HEK293 (cell line): ENCODE results near the gene ZNF593OS.
A peak's percentile ranks its signal among the peaks of the same experiment; 100 is the strongest.

ENCODE experiments used
- CTCF ChIA-PET: fragments of 350-600 bp; formaldehyde crosslinking; extraction: SDS; loops from one replicate; lab custom pipeline; 2021; ENCODE audit warnings: antibody characterized with exemption; lab: Yijun Ruan, JAX
- POLR2A ChIA-PET: fragments of 300-600 bp; formaldehyde crosslinking; extraction: SDS; loops from one replicate; lab custom pipeline; 2020; ENCODE audit warnings: antibody characterized with exemption, inconsistent platforms; lab: Yijun Ruan, JAX
- H3K27ac ChIP-seq: fragments of 200-500 bp; sonication (Bioruptor generic); 2 replicates; pipeline ENCODE4 v1.5.1; 2014; ENCODE audit warnings: low read depth, low read length, control low read depth, inconsistent platforms; ENCODE audit errors: extremely low read depth
- H3K36me3 ChIP-seq, 2 experiments: fragments of 200-500 bp in 1 of 2; sonication (Bioruptor generic) in 1 of 2; 1 replicate in 1 of 2; 2 replicates in 1 of 2; pipeline ENCODE4 v1.5.1; 2014 to 2017; ENCODE audit warnings: inconsistent platforms in 2 of 2, low read length in 2 of 2; ENCODE audit not compliant: control insufficient read depth in 2 of 2, insufficient read depth in 1 of 2
- H3K4me1 ChIP-seq: fragments of 200-500 bp; sonication (Bioruptor generic); 2 replicates; pipeline ENCODE4 v1.5.1; 2014; ENCODE audit warnings: mild to moderate bottlenecking, low read length, inconsistent platforms; ENCODE audit not compliant: control insufficient read depth, insufficient read depth
- H3K4me3 ChIP-seq: 2 replicates; pipeline ENCODE4 v1.5.1; 2011; ENCODE audit warnings: low read depth, mild to moderate bottlenecking, control low read depth, low read length, moderate library complexity
- H3K9me3 ChIP-seq: fragments of 200-500 bp; sonication (Bioruptor generic); 2 replicates; pipeline ENCODE4 v1.5.1; 2014; ENCODE audit warnings: low read depth, low read length, inconsistent platforms; ENCODE audit not compliant: control insufficient read depth, insufficient read depth
- KLF1 ChIP-seq: fragments of 450-650 bp; formaldehyde crosslinking; IDR thresholded peaks from 2 replicates; pipeline ENCODE4 v1.5.1; 2016; ENCODE audit warnings: missing biosample characterization, missing genetic modification characterization
- KLF7 ChIP-seq: fragments of 450-650 bp; formaldehyde crosslinking; IDR thresholded peaks from 2 replicates; pipeline ENCODE4 v1.5.1; 2016; ENCODE audit warnings: missing biosample characterization, missing genetic modification characterization, borderline replicate concordance
- TSHZ1 ChIP-seq: fragments of 450-650 bp; formaldehyde crosslinking; IDR thresholded peaks from 2 replicates; pipeline ENCODE4 v1.5.1; 2016; ENCODE audit warnings: missing biosample characterization, missing genetic modification characterization, borderline replicate concordance
- ZBTB8A ChIP-seq: fragments of 450-650 bp; formaldehyde crosslinking; IDR thresholded peaks from 2 replicates; pipeline ENCODE4 v1.5.1; 2016; ENCODE audit warnings: missing biosample characterization, missing genetic modification characterization
- ZFP69B ChIP-seq: fragments of 450-650 bp; formaldehyde crosslinking; IDR thresholded peaks from 2 replicates; pipeline ENCODE4 v1.5.1; 2016; ENCODE audit warnings: missing biosample characterization, missing genetic modification characterization
- ZNF140 ChIP-seq: fragments of 450-650 bp; formaldehyde crosslinking; IDR thresholded peaks from 2 replicates; pipeline ENCODE4 v1.5.1; 2016; ENCODE audit warnings: missing biosample characterization, missing genetic modification characterization
- ZNF146 ChIP-seq: fragments of 450-650 bp; formaldehyde crosslinking; IDR thresholded peaks from 2 replicates; pipeline ENCODE4 v1.5.1; 2016; ENCODE audit warnings: missing biosample characterization, missing genetic modification characterization
- ZNF560 ChIP-seq: fragments of 450-650 bp; formaldehyde crosslinking; IDR thresholded peaks from 2 replicates; pipeline ENCODE4 v1.5.1; 2017; ENCODE audit warnings: missing biosample characterization, missing genetic modification characterization, borderline replicate concordance
- ZNF571 ChIP-seq: fragments of 450-650 bp; formaldehyde crosslinking; IDR thresholded peaks from 2 replicates; pipeline ENCODE4 v1.5.0; 2017; ENCODE audit warnings: missing biosample characterization, missing genetic modification characterization
- ZNF707 ChIP-seq: fragments of 450-650 bp; formaldehyde crosslinking; IDR thresholded peaks from 2 replicates; pipeline ENCODE4 v1.5.1; 2016; ENCODE audit warnings: missing biosample characterization, missing genetic modification characterization
- ZNF791 ChIP-seq: fragments of 450-650 bp; formaldehyde crosslinking; IDR thresholded peaks from 2 replicates; pipeline ENCODE4 v1.5.1; 2016; ENCODE audit warnings: missing biosample characterization, missing genetic modification characterization
- TF ChIP-seq, protein P1 (sequence below): fragments of 450-650 bp; formaldehyde crosslinking; IDR thresholded peaks from 2 replicates; pipeline ENCODE4 v1.5.1; 2017; ENCODE audit warnings: missing biosample characterization, mild to moderate bottlenecking, missing genetic modification characterization, moderate library complexity
- TF ChIP-seq, protein P2 (sequence below): fragments of 450-650 bp; formaldehyde crosslinking; IDR thresholded peaks from 2 replicates; pipeline ENCODE4 v1.5.1; 2016; ENCODE audit warnings: missing biosample characterization, missing genetic modification characterization
- TF ChIP-seq, protein P3 (sequence below): fragments of 450-650 bp; formaldehyde crosslinking; IDR thresholded peaks from 2 replicates; pipeline ENCODE4 v1.5.1; 2016; ENCODE audit warnings: missing biosample characterization, missing genetic modification characterization
- TF ChIP-seq, protein P4 (sequence below): fragments of 450-650 bp; formaldehyde crosslinking; IDR thresholded peaks from 2 replicates; pipeline ENCODE4 v1.5.1; 2016; ENCODE audit warnings: missing biosample characterization, missing genetic modification characterization
- TF ChIP-seq, protein P5 (sequence below): fragments of 450-650 bp; formaldehyde crosslinking; IDR thresholded peaks from 2 replicates; pipeline ENCODE4 v1.5.1; 2016; ENCODE audit warnings: missing biosample characterization, missing genetic modification characterization

ZNF593OS gene

GRCh38 chr1:26180010-26180506 is 8.4 kb upstream of the ZNF593OS start:
- H3K9me3 ChIP-seq = no peaks in the 10 kb centered on the region
- ChIA-PET CTCF (interaction anchor here (1.1 kb wide), 1 partner anchor 11 kb away, joined by 4 read pairs; the partner anchor contains the start of gene ZNF593), POLR2A (interaction anchor here (0.8 kb wide), 1 partner anchor 11 kb away, joined by 4 read pairs; the partner anchor contains the start of gene ZNF593)
- H3K4me3 ChIP-seq = no peak overlapping the region
- H3K27ac ChIP-seq = no peak overlapping the region
- no peak for TF ChIP-seq ZNF707 (tag by site-specific recombination)
- no peak for TF ChIP-seq ZNF560 (tag by site-specific recombination)
- TF ChIP-seq, protein P1, sequence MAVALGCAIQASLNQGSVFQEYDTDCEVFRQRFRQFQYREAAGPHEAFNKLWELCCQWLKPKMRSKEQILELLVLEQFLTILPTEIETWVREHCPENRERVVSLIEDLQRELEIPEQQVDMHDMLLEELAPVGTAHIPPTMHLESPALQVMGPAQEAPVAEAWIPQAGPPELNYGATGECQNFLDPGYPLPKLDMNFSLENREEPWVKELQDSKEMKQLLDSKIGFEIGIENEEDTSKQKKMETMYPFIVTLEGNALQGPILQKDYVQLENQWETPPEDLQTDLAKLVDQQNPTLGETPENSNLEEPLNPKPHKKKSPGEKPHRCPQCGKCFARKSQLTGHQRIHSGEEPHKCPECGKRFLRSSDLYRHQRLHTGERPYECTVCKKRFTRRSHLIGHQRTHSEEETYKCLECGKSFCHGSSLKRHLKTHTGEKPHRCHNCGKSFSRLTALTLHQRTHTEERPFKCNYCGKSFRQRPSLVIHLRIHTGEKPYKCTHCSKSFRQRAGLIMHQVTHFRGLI (tag by site-specific recombination) = no peak
- TF ChIP-seq ZBTB8A (tag by site-specific recombination) = no peak
- no peak for TF ChIP-seq ZNF791 (tag by site-specific recombination)
- no peaks in the 10 kb centered on the region for H3K4me1 ChIP-seq
- no peaks in the 10 kb centered on the region for H3K36me3 ChIP-seq

DNA sequence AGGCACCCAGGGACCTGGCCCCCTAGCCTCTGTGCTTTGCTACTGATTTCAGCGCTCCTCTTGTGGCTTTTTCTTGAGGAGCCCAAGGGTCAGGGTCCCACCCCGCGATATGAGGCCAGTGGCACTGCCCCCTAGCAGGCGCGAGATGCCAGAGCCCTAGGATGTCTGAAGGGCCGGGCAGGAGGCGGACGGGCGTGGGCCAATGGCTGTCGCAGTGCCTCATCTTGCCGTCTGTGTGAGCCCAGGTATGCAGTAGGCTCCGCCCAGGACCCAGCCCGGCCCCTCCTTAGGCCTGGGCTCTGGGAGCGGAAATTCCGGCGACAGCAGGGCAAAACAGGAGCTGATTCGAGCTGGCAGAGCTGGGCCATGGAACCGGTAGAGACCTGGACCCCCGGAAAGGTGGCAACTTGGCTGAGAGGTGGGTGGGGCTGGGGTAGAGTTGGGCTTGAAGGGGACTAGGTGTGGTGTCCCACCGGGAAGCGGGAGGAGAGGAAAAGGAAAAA is 5.6 kb upstream of the ZNF593OS start, which contains the start of gene CNKSR1:
TSS of gene CNKSR1 (plus strand) at position 310 of the 503 bp plus-strand sequence. CDS start at position 367, 57 bp downstream.
- ChIA-PET POLR2A (no interaction called here), CTCF (no interaction called here)
- no peaks in the 10 kb centered on the region for H3K9me3 ChIP-seq
- H3K36me3 ChIP-seq = no peaks in the 10 kb centered on the region
- H3K27ac ChIP-seq = no peak within 1 kb of the TSS
- no peak within 1 kb of the TSS for H3K4me3 ChIP-seq
- H3K4me1 ChIP-seq = no peaks in the 10 kb centered on the region
- TF ChIP-seq ZFP69B (tag by site-specific recombination) (no peak), ZNF571 (tag by site-specific recombination) (no peak), KLF1 (tag by site-specific recombination) (peak; percentile 71)
- TF ChIP-seq, protein P2, sequence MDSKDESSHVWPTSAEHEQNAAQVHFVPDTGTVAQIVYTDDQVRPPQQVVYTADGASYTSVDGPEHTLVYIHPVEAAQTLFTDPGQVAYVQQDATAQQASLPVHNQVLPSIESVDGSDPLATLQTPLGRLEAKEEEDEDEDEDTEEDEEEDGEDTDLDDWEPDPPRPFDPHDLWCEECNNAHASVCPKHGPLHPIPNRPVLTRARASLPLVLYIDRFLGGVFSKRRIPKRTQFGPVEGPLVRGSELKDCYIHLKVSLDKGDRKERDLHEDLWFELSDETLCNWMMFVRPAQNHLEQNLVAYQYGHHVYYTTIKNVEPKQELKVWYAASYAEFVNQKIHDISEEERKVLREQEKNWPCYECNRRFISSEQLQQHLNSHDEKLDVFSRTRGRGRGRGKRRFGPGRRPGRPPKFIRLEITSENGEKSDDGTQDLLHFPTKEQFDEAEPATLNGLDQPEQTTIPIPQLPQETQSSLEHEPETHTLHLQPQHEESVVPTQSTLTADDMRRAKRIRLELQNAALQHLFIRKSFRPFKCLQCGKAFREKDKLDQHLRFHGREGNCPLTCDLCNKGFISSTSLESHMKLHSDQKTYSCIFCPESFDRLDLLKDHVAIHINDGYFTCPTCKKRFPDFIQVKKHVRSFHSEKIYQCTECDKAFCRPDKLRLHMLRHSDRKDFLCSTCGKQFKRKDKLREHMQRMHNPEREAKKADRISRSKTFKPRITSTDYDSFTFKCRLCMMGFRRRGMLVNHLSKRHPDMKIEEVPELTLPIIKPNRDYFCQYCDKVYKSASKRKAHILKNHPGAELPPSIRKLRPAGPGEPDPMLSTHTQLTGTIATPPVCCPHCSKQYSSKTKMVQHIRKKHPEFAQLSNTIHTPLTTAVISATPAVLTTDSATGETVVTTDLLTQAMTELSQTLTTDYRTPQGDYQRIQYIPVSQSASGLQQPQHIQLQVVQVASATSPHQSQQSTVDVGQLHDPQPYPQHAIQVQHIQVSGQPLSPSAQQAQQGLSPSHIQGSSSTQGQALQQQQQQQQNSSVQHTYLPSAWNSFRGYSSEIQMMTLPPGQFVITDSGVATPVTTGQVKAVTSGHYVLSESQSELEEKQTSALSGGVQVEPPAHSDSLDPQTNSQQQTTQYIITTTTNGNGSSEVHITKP (tag by site-specific recombination) = no peak
- TF ChIP-seq, protein P3, sequence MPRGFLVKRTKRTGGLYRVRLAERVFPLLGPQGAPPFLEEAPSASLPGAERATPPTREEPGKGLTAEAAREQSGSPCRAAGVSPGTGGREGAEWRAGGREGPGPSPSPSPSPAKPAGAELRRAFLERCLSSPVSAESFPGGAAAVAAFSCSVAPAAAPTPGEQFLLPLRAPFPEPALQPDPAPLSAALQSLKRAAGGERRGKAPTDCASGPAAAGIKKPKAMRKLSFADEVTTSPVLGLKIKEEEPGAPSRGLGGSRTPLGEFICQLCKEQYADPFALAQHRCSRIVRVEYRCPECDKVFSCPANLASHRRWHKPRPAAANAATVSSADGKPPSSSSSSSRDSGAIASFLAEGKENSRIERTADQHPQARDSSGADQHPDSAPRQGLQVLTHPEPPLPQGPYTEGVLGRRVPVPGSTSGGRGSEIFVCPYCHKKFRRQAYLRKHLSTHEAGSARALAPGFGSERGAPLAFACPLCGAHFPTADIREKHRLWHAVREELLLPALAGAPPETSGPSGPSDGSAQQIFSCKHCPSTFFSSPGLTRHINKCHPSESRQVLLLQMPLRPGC (tag by site-specific recombination) = no peak
- TF ChIP-seq, all 188 proteins: peak for 1

GRCh38 chr1:26175346-26175745 is 3.7 kb upstream of the ZNF593OS start:
- no peaks in the 10 kb centered on the region for H3K4me1 ChIP-seq
- no peak overlapping the region for H3K4me3 ChIP-seq
- POLR2A ChIA-PET = interaction anchor here (0.6 kb wide), 1 partner anchor 173 kb away, joined by 6 read pairs; no protein-coding TSS in a partner anchor
- H3K36me3 ChIP-seq = peaks cover 0 to 10% of the 10 kb centered on the region in 2 experiments; a peak in 1 of 3 replicates
- H3K9me3 ChIP-seq = no peaks in the 10 kb centered on the region
- CTCF ChIA-PET = no interaction called here
- no peak overlapping the region for H3K27ac ChIP-seq
- TF ChIP-seq TSHZ1 = no peak
- no peak for TF ChIP-seq ZNF140
- TF ChIP-seq ZNF146 (tag by site-specific recombination) = no peak
- TF ChIP-seq, protein P4, sequence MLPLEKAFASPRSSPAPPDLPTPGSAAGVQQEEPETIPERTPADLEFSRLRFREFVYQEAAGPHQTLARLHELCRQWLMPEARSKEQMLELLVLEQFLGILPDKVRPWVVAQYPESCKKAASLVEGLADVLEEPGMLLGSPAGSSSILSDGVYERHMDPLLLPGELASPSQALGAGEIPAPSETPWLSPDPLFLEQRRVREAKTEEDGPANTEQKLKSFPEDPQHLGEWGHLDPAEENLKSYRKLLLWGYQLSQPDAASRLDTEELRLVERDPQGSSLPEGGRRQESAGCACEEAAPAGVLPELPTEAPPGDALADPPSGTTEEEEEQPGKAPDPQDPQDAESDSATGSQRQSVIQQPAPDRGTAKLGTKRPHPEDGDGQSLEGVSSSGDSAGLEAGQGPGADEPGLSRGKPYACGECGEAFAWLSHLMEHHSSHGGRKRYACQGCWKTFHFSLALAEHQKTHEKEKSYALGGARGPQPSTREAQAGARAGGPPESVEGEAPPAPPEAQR = no peak
- TF ChIP-seq KLF7 = no peak
- TF ChIP-seq, protein P5, sequence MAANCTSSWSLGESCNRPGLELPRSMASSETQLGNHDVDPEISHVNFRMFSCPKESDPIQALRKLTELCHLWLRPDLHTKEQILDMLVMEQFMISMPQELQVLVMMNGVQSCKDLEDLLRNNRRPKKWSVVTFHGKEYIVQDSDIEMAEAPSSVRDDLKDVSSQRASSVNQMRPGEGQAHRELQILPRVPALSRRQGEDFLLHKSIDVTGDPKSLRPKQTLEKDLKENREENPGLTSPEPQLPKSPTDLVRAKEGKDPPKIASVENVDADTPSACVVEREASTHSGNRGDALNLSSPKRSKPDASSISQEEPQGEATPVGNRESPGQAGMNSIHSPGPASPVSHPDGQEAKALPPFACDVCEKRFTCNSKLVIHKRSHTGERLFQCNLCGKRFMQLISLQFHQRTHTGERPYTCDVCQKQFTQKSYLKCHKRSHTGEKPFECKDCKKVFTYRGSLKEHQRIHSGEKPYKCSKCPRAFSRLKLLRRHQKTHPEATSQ = no peak
